Measurements from ENCODE around the gene EEF1AKMT2. TPM values are rescaled to one million over a fixed set of nuclear protein-coding genes. Genes with fewer than 3 reads are reported as not detected.

EEF1AKMT2 gene
- total RNA-seq, 3 donors from 2014 or later = 20.7 to 23.0 (median 22.3) TPM

DNA sequence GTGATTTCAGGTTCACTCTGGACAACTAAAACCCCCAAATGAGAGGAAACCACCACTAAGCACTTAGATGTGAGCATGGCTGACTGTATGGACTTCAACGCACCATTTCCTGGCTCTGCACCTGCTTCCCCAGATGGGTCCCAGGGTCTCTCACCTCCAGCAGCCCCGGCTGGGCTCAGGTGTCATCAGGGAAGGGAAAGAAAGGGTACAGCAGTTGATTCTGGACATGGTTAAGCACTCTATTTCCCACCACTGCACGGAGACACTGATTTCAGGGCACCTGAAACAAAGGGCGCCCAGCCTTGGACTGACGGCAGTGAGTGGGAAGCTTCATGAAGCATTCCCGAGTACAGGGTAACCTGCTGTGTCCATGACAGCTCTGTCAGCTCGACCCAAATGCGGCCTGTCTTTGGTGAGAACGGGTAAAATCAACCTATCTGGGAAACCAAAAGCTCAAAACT, 66.5 kb downstream of the EEF1AKMT2 start:
- Mint-ChIP-seq H3K4me3 (no peak overlapping the region), H3K9me3 (no peaks in the 10 kb centered on the region), H3K4me1 (ENCODE audit: low read depth) (peaks cover 97% of the 10 kb centered on the region), H3K36me3 (ENCODE audit: insufficient read depth) (peaks cover 8% of the 10 kb centered on the region), H3K27me3 (ENCODE audit: low read depth) (no peaks in the 10 kb centered on the region)
- DNase-seq (no peak), ATAC-seq (no peak)

DNA sequence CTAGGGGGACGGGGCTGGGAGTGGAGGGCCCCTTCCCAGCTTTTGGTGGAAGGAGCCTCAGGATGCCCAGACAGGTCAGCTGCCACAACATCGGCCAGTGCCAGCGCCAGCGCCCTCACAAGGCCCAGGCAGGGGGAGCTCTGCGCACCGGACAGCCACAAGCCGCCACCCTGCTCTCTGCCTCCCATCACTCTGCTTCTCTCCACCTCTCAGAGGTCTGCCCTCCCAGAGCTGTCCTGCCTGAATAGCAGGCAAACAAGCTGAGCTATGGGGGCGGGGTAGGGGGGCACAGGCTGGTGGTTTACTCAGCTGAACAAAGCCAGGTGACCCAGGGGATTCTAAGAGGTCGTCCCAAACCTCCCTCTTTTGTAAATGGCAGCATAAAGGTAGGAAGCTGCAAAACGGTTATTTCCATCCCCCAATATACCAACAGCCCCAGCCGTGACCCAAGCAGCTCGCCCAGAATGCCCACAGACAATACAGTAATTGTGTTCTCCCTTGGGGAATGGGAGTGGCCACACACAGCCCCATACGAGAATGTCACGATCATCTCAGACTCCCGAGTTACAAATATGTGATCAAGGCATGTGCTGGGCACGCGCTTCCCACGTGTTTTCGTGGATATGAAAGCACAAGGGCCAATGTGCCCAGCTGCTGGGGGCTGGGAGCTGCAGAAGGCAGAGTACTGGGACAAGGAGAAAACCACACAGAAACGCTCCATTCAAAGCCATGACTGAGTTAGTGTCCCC, 67.2 kb downstream of the EEF1AKMT2 start:
- no peak for DNase-seq

GRCh38 chr10:124723826-124724225, 67.9 kb downstream of the EEF1AKMT2 start:
- H3K9me3 Mint-ChIP-seq = no peaks in the 10 kb centered on the region
- H3K27me3 Mint-ChIP-seq (ENCODE audit: low read depth) = no peaks in the 10 kb centered on the region
- DNase-seq = no peak
- peak overlapping the region; percentile 59 for H3K4me3 Mint-ChIP-seq
- no peak for ATAC-seq
- H3K4me1 Mint-ChIP-seq (ENCODE audit: low read depth) = peaks cover 95% of the 10 kb centered on the region
- peaks cover 5% of the 10 kb centered on the region for H3K36me3 Mint-ChIP-seq (ENCODE audit: insufficient read depth)

More for the DNA sequence above, 67.2 kb downstream of the EEF1AKMT2 start:
- Mint-ChIP-seq H3K27me3 (ENCODE audit: low read depth) (no peaks in the 10 kb centered on the region), H3K4me3 (no peak overlapping the region), H3K4me1 (ENCODE audit: low read depth) (peaks cover 95% of the 10 kb centered on the region), H3K36me3 (ENCODE audit: insufficient read depth) (peaks cover 5% of the 10 kb centered on the region), H3K9me3 (no peaks in the 10 kb centered on the region)
- no peak for ATAC-seq

DNA sequence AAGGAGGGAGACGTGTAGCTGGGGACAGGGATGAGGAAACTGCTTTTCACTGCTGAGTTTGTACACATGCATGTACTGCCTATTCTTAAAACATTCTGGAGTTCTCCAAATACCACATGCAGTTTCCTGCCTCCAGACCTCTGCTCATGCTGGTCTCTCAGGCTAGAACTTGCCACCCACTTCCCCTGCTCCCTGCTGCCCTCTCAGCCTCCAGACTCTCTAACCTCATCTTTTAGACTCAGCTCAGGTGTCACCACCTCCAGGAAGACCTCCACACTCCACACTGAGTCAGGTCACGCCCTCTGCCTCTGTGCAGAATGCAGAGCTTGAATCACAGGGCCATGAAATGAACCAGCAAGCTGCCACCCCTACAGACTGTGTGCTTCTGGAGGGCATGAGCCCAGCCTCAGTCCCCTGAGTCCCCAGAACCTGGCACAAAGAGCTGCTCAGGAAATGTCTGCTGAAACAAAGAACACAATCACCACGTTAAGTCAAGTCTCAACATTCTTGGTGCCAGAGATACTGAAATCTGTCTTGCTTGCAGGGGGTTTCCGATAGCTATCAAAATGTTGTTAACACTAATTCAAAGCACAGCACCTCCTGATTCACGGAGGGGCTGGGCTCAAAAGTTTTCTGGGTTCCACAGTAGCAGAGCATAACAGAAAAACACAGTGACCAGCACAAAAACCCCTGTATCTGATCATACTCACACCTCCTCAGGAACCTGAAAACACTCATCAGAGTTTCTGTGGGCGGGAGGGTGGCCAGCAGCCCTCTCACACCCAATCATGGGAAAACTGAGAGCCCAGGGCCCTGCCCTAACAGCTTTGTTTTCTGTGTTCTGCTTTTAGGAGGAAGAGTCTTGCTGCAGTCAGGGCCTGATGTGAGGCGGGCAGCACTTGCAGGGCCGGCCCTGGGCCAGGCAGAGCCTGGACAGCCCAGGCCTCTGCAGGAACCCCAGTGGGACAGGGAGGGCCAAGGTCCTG, 68.6 kb downstream of the EEF1AKMT2 start:
- Mint-ChIP-seq H3K36me3 (ENCODE audit: insufficient read depth) (peaks cover 5% of the 10 kb centered on the region), H3K4me3 (peak overlapping the region; percentile 59), H3K9me3 (no peaks in the 10 kb centered on the region), H3K27me3 (ENCODE audit: low read depth) (no peaks in the 10 kb centered on the region), H3K4me1 (ENCODE audit: low read depth) (peaks cover 95% of the 10 kb centered on the region)
- ATAC-seq (peak; percentile 74 to 76), DNase-seq (peak; percentile 39)

DNA sequence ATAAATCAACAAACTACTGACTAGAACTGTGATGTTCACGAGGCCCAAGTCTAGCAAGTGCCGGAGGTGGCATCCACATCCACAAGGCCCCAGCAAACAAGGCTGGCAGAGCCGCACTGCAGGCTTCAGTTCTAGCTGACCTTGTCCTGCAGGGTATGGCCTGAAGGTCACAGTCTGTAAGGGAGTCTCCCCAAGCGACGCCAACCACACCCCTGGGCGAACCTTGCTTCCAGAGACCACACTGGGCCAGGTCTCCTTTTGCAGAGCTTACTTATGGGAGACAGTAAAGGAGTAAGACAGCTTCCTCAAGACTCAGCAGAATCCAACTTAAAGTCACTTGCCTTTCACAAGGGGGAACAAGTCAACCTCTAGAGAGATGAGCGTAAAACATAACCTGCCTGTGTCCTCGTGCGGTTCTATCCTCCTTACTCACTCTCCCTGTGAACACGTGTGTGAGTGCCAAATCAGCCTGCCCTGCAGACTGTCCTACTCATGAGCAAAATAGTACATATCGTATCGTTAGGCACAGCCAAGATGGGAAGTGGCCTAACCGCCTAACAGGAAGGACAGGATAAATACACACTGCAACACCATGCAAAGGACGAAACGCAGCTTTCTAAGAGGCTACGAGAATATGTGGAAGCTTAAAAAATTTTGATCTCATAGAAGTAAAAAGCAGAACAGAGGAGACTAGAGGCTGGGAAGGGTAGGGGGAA, 70.2 kb downstream of the EEF1AKMT2 start:
- Mint-ChIP-seq H3K27me3 (ENCODE audit: low read depth) (no peaks in the 10 kb centered on the region), H3K36me3 (ENCODE audit: insufficient read depth) (peaks cover 5% of the 10 kb centered on the region), H3K4me3 (peak overlapping the region; percentile 51), H3K4me1 (ENCODE audit: low read depth) (peaks cover 96% of the 10 kb centered on the region), H3K9me3 (no peaks in the 10 kb centered on the region)
- DNase-seq (no peak), ATAC-seq (no peak)

- peak; percentile 28 to 29 for ATAC-seq
- Mint-ChIP-seq H3K9me3 (no peaks in the 10 kb centered on the region), H3K4me1 (ENCODE audit: low read depth) (peaks cover 96% of the 10 kb centered on the region), H3K27me3 (ENCODE audit: low read depth) (no peaks in the 10 kb centered on the region), H3K36me3 (ENCODE audit: insufficient read depth) (peaks cover 7% of the 10 kb centered on the region), H3K4me3 (peak overlapping the region; percentile 72)
- peak; percentile 55 for DNase-seq
These were observed 72.4 kb downstream of the EEF1AKMT2 start for GRCh38 chr10:124719213-124719851.

- peak; percentile 74 to 77 for ATAC-seq
- peak overlapping the region; percentile 72 for H3K4me3 Mint-ChIP-seq
- H3K4me1 Mint-ChIP-seq (ENCODE audit: low read depth) = peaks cover 96% of the 10 kb centered on the region
These were observed 73.6 kb downstream of the EEF1AKMT2 start for GRCh38 chr10:124717911-124718741.

GRCh38 chr10:124717041-124717757, 74.5 kb downstream of the EEF1AKMT2 start:
- Mint-ChIP-seq H3K4me3 (peak overlapping the region; percentile 72), H3K36me3 (ENCODE audit: insufficient read depth) (peaks cover 4% of the 10 kb centered on the region), H3K4me1 (ENCODE audit: low read depth) (peaks cover 95% of the 10 kb centered on the region), H3K27me3 (ENCODE audit: low read depth) (no peaks in the 10 kb centered on the region), H3K9me3 (no peaks in the 10 kb centered on the region)
- ATAC-seq (no peak), DNase-seq (no peak)

More at GRCh38 chr10:124717911-124718741, 73.6 kb downstream of the EEF1AKMT2 start:
- Mint-ChIP-seq H3K27me3 (ENCODE audit: low read depth) (no peaks in the 10 kb centered on the region), H3K36me3 (ENCODE audit: insufficient read depth) (peaks cover 4% of the 10 kb centered on the region), H3K9me3 (no peaks in the 10 kb centered on the region)
- DNase-seq = peak; percentile 73

DNA sequence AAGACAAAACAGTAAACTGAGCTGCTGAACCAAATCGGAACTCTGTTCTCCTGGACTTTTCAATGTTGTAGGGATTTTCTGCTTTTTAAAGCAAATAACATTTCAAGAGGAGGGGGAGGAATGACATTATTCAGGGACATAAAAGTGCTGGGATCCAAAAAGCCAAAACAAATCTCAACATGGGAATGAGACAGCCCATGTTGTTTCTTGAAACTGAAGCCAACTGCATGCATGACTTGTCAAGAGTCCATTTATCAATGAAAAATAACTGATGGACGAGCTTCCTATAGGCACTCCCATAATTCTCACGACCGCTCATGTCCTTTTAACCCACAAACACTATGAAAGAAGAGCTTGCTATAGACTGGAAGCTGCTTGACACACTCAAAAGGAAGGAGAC, 75.3 kb downstream of the EEF1AKMT2 start:
- ATAC-seq = no peak
- Mint-ChIP-seq H3K9me3 (no peaks in the 10 kb centered on the region), H3K4me3 (no peak overlapping the region)

GRCh38 chr10:124715439-124715838, 76.2 kb downstream of the EEF1AKMT2 start:
- Mint-ChIP-seq H3K4me3 (no peak overlapping the region), H3K9me3 (no peaks in the 10 kb centered on the region), H3K27me3 (ENCODE audit: low read depth) (no peaks in the 10 kb centered on the region), H3K4me1 (ENCODE audit: low read depth) (peaks cover 89% of the 10 kb centered on the region), H3K36me3 (ENCODE audit: insufficient read depth) (peaks cover 4% of the 10 kb centered on the region)
- DNase-seq = no peak
- no peak for ATAC-seq

More for the DNA sequence above, 75.3 kb downstream of the EEF1AKMT2 start:
- H3K27me3 Mint-ChIP-seq (ENCODE audit: low read depth) = no peaks in the 10 kb centered on the region
- DNase-seq = no peak
- H3K4me1 Mint-ChIP-seq (ENCODE audit: low read depth) = peaks cover 89% of the 10 kb centered on the region
- H3K36me3 Mint-ChIP-seq (ENCODE audit: insufficient read depth) = peaks cover 4% of the 10 kb centered on the region

- H3K4me1 Mint-ChIP-seq (ENCODE audit: low read depth) = peaks cover 92% of the 10 kb centered on the region
- H3K4me3 Mint-ChIP-seq = no peak overlapping the region
- no peak for DNase-seq
- no peak for ATAC-seq
- H3K27me3 Mint-ChIP-seq (ENCODE audit: low read depth) = no peaks in the 10 kb centered on the region
- H3K36me3 Mint-ChIP-seq (ENCODE audit: insufficient read depth) = peaks cover 4% of the 10 kb centered on the region
- no peaks in the 10 kb centered on the region for H3K9me3 Mint-ChIP-seq
These were observed 77.9 kb downstream of the EEF1AKMT2 start for GRCh38 chr10:124713679-124714255.

DNA sequence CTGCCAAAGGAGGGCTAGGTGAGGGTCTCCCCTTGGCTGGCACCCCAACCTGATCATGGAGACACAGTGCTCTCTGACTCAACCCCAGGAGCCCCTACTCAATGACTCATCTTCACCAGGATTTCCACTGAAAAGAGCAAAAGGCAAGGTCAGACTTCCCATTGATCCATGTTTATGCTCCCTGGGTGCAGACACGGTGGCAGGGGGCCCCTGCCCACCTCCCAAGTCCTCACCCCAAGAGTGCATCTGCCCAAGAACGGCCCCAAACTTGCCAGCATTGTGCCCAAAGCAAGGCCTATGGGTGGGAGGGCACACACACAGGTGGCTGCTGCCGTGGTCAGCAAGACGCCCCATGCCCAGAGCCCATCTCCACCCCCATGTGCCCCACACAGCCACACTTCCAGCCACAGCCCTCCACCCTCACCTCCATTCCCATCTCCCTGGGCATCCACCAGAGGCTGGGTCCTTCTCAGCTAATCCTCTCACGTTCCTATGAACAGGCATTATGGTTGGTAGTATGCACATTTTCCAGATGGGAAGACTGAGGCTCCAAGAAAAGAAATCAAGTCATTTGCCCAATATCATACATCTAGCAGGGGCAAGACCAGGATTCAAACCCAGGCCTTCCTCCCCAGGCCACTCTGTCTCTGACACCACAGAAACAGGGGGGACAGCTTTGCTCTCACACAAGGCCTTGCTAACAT, 78.8 kb downstream of the EEF1AKMT2 start:
- H3K4me1 Mint-ChIP-seq (ENCODE audit: low read depth) = peaks cover 92% of the 10 kb centered on the region
- peaks cover 4% of the 10 kb centered on the region for H3K36me3 Mint-ChIP-seq (ENCODE audit: insufficient read depth)
- H3K9me3 Mint-ChIP-seq = no peaks in the 10 kb centered on the region
- ATAC-seq (no peak), DNase-seq (no peak)
- H3K4me3 Mint-ChIP-seq = no peak overlapping the region
- no peaks in the 10 kb centered on the region for H3K27me3 Mint-ChIP-seq (ENCODE audit: low read depth)
